HepG2 (cell line): Measurements from ENCODE around the gene KIR3DL3. TPM values are rescaled to one million over a fixed set of nuclear protein-coding genes. Genes with fewer than 3 reads are reported as not detected.

Source experiments
- ARNTL ChIP-seq: sonication (generic); formaldehyde crosslinking; IDR thresholded peaks from 2 replicates; pipeline ENCODE4 v1.4.0; 2020; ENCODE audit warnings: mild to moderate bottlenecking, missing genetic modification reagents
- GABPB1 ChIP-seq: IDR thresholded peaks from 2 replicates; pipeline ENCODE4 v1.6.1; 2016; ENCODE audit warnings: mild to moderate bottlenecking, missing genetic modification reagents, moderate library complexity, missing compliant biosample characterization
- HCFC1 ChIP-seq: fragments of 150-350 bp; IDR thresholded peaks from 2 replicates; pipeline ENCODE4 v1.6.1; 2014; ENCODE audit warnings: low read depth, low read length
- HDAC2 ChIP-seq: sonication (generic); formaldehyde crosslinking; IDR thresholded peaks from 2 replicates; pipeline ENCODE4 v1.4.0; 2020; ENCODE audit warnings: missing genetic modification reagents
- HIC2 ChIP-seq: sonication (generic); formaldehyde crosslinking; IDR thresholded peaks from 2 replicates; pipeline ENCODE4 v1.9.0; 2022; ENCODE audit warnings: low read depth, missing genetic modification reagents
- IRF2 ChIP-seq: IDR thresholded peaks from 2 replicates; pipeline ENCODE4 v1.6.1; 2018; ENCODE audit warnings: missing genetic modification reagents, missing compliant biosample characterization
- MED1 ChIP-seq: sonication (generic); formaldehyde crosslinking; IDR thresholded peaks from 2 replicates; pipeline ENCODE4 v1.4.0; 2020; ENCODE audit warnings: missing genetic modification reagents
- NCOR1 ChIP-seq: fragments of 200-600 bp; sonication (generic); IDR thresholded peaks from 2 replicates; pipeline ENCODE4 v1.7.0; 2017; ENCODE audit warnings: antibody characterized with exemption, low read length, borderline replicate concordance
- PPARG ChIP-seq: conservative IDR thresholded peaks from 2 replicates; pipeline ENCODE4 v1.6.1; 2016; ENCODE audit warnings: missing biosample characterization, missing genetic modification reagents
- RCOR2 ChIP-seq: IDR thresholded peaks from 2 replicates; pipeline ENCODE4 v1.6.1; 2016; ENCODE audit warnings: missing biosample characterization, missing genetic modification reagents
- REXO4 ChIP-seq: sonication (generic); formaldehyde crosslinking; IDR thresholded peaks from 2 replicates; pipeline ENCODE4 v1.8.0; 2022; ENCODE audit warnings: missing genetic modification reagents, mild to moderate bottlenecking, borderline replicate concordance
- SRSF4 ChIP-seq: fragments of 200-400 bp; formaldehyde crosslinking; IDR thresholded peaks from one replicate; pipeline ENCODE4 v1.6.1; 2018; ENCODE audit warnings: mild to moderate bottlenecking, low read depth, low read length, moderate library complexity; ENCODE audit not compliant: poor library complexity, severe bottlenecking
- ZFX ChIP-seq: sonication (generic); formaldehyde crosslinking; IDR thresholded peaks from 2 replicates; pipeline ENCODE4 v1.4.0; 2020; ENCODE audit warnings: mild to moderate bottlenecking, low read depth, missing genetic modification reagents, moderate library complexity
- ZFYVE20 ChIP-seq: sonication (generic); formaldehyde crosslinking; IDR thresholded peaks from 2 replicates; pipeline ENCODE4 v1.8.0; 2023; ENCODE audit warnings: low read depth, mild to moderate bottlenecking, moderate library complexity, missing genetic modification reagents, borderline replicate concordance
- ZNF232 ChIP-seq: sonication (generic); formaldehyde crosslinking; IDR thresholded peaks from 2 replicates; pipeline ENCODE4 v1.4.0; 2020; ENCODE audit warnings: missing genetic modification reagents, borderline replicate concordance
- ZNF552 ChIP-seq: sonication (generic); formaldehyde crosslinking; IDR thresholded peaks from 2 replicates; pipeline ENCODE4 v1.9.0; 2022; ENCODE audit warnings: missing genetic modification reagents, mild to moderate bottlenecking, borderline replicate concordance
- ZNF83 ChIP-seq: sonication (generic); formaldehyde crosslinking; IDR thresholded peaks from 2 replicates; pipeline ENCODE4 v1.4.0; 2020; ENCODE audit warnings: missing genetic modification reagents, mild to moderate bottlenecking, borderline replicate concordance
- polyA plus RNA-seq, 8 experiments: library from polyadenylated mRNA; depleted of rRNA in 3 of 8; stranded (reverse) in 7 of 8; unstranded in 1 of 8; fragments of >200 nt; fragmentation: Illumina TruSeq in 4 of 8; extraction: Trizol in 4 of 8; gene quantifications; 2 replicates each; pipeline versions ENCODE4 v1.2.1 to v1.2.3, GENCODE V29; 2011 to 2016; ENCODE audit warnings: low read depth in 4 of 8, missing spikeins in 1 of 8, mixed read lengths in 1 of 8; ENCODE audit not compliant: insufficient read depth in 1 of 8
- total RNA-seq, 5 experiments: library from RNA; depleted of rRNA; stranded (reverse); fragments of >200 nt; fragmentation: Illumina TruSeq; extraction: Trizol; gene quantifications; 2 replicates each; pipeline ENCODE4 v1.2.3, GENCODE V29; 2016; ENCODE audit warnings: low read depth in 1 of 5
- TF ChIP-seq, protein P1 (sequence below): sonication (generic); formaldehyde crosslinking; IDR thresholded peaks from 2 replicates; pipeline ENCODE4 v1.9.0; 2021; ENCODE audit warnings: mild to moderate bottlenecking, missing genetic modification reagents
- TF ChIP-seq, protein P2 (sequence below): sonication (generic); formaldehyde crosslinking; IDR thresholded peaks from 2 replicates; pipeline ENCODE4 v1.4.0; 2020; ENCODE audit warnings: missing genetic modification reagents

KIR3DL3 gene
- total and polyA plus RNA-seq, 2 of the 13 experiments (the other 11 are each of a cell fraction or from before 2014, with no cell fraction given) = not detected

GRCh38 chr19:54684527-54684926, 39.7 kb upstream of the KIR3DL3 start (continued):
- TF ChIP-seq PPARG (CRISPR knock-in tag) (0 out of 2 replicates have a peak, but pooled peaks have one; percentile 30), NCOR1 (no peak), ZFYVE20 (CRISPR knock-in tag) (0 out of 2 replicates have a peak, but pooled peaks have one; percentile 65), REXO4 (CRISPR knock-in tag) (no peak), HCFC1 (no peak), IRF2 (CRISPR knock-in tag) (0 out of 2 replicates have a peak, but pooled peaks have one; percentile 55), HIC2 (CRISPR knock-in tag) (no peak), ZNF552 (CRISPR knock-in tag) (no peak), GABPB1 (CRISPR knock-in tag) (no peak), MED1 (0 out of 2 replicates have a peak, but pooled peaks have one; percentile 41), ZNF232 (CRISPR knock-in tag) (peak; percentile 95), ZFX (CRISPR knock-in tag) (no peak), ZNF83 (CRISPR knock-in tag) (no peak), SRSF4 (no peak), RCOR2 (CRISPR knock-in tag) (no peak), HDAC2 (peak; percentile 77), ARNTL (no peak)
- TF ChIP-seq, protein P1, sequence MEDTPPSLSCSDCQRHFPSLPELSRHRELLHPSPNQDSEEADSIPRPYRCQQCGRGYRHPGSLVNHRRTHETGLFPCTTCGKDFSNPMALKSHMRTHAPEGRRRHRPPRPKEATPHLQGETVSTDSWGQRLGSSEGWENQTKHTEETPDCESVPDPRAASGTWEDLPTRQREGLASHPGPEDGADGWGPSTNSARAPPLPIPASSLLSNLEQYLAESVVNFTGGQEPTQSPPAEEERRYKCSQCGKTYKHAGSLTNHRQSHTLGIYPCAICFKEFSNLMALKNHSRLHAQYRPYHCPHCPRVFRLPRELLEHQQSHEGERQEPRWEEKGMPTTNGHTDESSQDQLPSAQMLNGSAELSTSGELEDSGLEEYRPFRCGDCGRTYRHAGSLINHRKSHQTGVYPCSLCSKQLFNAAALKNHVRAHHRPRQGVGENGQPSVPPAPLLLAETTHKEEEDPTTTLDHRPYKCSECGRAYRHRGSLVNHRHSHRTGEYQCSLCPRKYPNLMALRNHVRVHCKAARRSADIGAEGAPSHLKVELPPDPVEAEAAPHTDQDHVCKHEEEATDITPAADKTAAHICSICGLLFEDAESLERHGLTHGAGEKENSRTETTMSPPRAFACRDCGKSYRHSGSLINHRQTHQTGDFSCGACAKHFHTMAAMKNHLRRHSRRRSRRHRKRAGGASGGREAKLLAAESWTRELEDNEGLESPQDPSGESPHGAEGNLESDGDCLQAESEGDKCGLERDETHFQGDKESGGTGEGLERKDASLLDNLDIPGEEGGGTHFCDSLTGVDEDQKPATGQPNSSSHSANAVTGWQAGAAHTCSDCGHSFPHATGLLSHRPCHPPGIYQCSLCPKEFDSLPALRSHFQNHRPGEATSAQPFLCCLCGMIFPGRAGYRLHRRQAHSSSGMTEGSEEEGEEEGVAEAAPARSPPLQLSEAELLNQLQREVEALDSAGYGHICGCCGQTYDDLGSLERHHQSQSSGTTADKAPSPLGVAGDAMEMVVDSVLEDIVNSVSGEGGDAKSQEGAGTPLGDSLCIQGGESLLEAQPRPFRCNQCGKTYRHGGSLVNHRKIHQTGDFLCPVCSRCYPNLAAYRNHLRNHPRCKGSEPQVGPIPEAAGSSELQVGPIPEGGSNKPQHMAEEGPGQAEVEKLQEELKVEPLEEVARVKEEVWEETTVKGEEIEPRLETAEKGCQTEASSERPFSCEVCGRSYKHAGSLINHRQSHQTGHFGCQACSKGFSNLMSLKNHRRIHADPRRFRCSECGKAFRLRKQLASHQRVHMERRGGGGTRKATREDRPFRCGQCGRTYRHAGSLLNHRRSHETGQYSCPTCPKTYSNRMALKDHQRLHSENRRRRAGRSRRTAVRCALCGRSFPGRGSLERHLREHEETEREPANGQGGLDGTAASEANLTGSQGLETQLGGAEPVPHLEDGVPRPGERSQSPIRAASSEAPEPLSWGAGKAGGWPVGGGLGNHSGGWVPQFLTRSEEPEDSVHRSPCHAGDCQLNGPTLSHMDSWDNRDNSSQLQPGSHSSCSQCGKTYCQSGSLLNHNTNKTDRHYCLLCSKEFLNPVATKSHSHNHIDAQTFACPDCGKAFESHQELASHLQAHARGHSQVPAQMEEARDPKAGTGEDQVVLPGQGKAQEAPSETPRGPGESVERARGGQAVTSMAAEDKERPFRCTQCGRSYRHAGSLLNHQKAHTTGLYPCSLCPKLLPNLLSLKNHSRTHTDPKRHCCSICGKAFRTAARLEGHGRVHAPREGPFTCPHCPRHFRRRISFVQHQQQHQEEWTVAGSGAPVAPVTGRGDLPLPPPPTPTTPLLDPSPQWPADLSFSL (CRISPR knock-in tag) = no peak
- TF ChIP-seq, protein P2, sequence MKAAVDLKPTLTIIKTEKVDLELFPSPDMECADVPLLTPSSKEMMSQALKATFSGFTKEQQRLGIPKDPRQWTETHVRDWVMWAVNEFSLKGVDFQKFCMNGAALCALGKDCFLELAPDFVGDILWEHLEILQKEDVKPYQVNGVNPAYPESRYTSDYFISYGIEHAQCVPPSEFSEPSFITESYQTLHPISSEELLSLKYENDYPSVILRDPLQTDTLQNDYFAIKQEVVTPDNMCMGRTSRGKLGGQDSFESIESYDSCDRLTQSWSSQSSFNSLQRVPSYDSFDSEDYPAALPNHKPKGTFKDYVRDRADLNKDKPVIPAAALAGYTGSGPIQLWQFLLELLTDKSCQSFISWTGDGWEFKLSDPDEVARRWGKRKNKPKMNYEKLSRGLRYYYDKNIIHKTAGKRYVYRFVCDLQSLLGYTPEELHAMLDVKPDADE = no peak
